Measurements from ENCODE around the gene ATP2B2.

ATP2B2 gene

GRCh38 chr3:10432931-10433330 lies 72.5 kb downstream of the ATP2B2 start:
- no peaks in the 10 kb centered on the region for H3K79me2 ChIP-seq (ENCODE audit: insufficient read depth, low read length)
- H3K27ac ChIP-seq (ENCODE audit: low read length), result no peak overlapping the region
- no peaks in the 10 kb centered on the region for H3K4me1 ChIP-seq (ENCODE audit: insufficient read depth, low read length)
- H3K4me3 ChIP-seq (ENCODE audit: low read depth in 1 of 2, low read length in 2 of 2), result no peak overlapping the region
- no peaks in the 10 kb centered on the region for H3K9me3 ChIP-seq (ENCODE audit: insufficient read depth, low read length, severe bottlenecking)
- H4K20me1 ChIP-seq (ENCODE audit: insufficient read depth, low read length), result no peaks in the 10 kb centered on the region
- H2AFZ ChIP-seq (ENCODE audit: low read depth, low read length), result no peak overlapping the region
- H3K27me3 ChIP-seq (ENCODE audit: insufficient read depth, low read length, poor library complexity), result no peaks in the 10 kb centered on the region
- TF ChIP-seq EZH2 (IDR thresholded peaks at IDR 0.05; ENCODE audit: borderline replicate concordance, low read depth, low read length, severe bottlenecking) (no peak), CTCF (IDR thresholded peaks at IDR 0.05; ENCODE audit: borderline replicate concordance, extremely low read depth, low read length, poor library complexity, severe bottlenecking) (no peak)
- DNase-seq (no peak), ATAC-seq (ENCODE audit: insufficient read depth, low read depth) (no peak)
- no peak overlapping the region for H3K4me2 ChIP-seq (ENCODE audit: insufficient read depth, low read length)
- no peaks in the 10 kb centered on the region for H3K36me3 ChIP-seq (ENCODE audit: insufficient read depth, low read length)
- no peak overlapping the region for H3K9ac ChIP-seq (ENCODE audit: low read depth, low read length)

GRCh38 chr3:10432156-10432845 lies 73.1 kb downstream of the ATP2B2 start:
- no peak overlapping the region for H2AFZ ChIP-seq (ENCODE audit: low read depth, low read length)
- no peaks in the 10 kb centered on the region for H3K79me2 ChIP-seq (ENCODE audit: insufficient read depth, low read length)
- no peaks in the 10 kb centered on the region for H3K27me3 ChIP-seq (ENCODE audit: insufficient read depth, low read length, poor library complexity)
- TF ChIP-seq CTCF (IDR thresholded peaks at IDR 0.05; ENCODE audit: borderline replicate concordance, extremely low read depth, low read length, poor library complexity, severe bottlenecking), result no peak
- no peak for TF ChIP-seq EZH2 (IDR thresholded peaks at IDR 0.05; ENCODE audit: borderline replicate concordance, low read depth, low read length, severe bottlenecking)
- no peaks in the 10 kb centered on the region for H4K20me1 ChIP-seq (ENCODE audit: insufficient read depth, low read length)
- H3K9me3 ChIP-seq (ENCODE audit: insufficient read depth, low read length, severe bottlenecking), result no peaks in the 10 kb centered on the region
- ATAC-seq (ENCODE audit: insufficient read depth, low read depth), result no peak
- DNase-seq, result no peak
- H3K36me3 ChIP-seq (ENCODE audit: insufficient read depth, low read length), result no peaks in the 10 kb centered on the region
- H3K27ac ChIP-seq (ENCODE audit: low read length), result no peak overlapping the region
- H3K4me2 ChIP-seq (ENCODE audit: insufficient read depth, low read length), result no peak overlapping the region
- no peaks in the 10 kb centered on the region for H3K4me1 ChIP-seq (ENCODE audit: insufficient read depth, low read length)
- no peak overlapping the region for H3K9ac ChIP-seq (ENCODE audit: low read depth, low read length)
- no peak overlapping the region for H3K4me3 ChIP-seq (ENCODE audit: low read depth in 1 of 2, low read length in 2 of 2)

GRCh38 chr3:10430805-10431204 lies 74.6 kb downstream of the ATP2B2 start:
- Histone ChIP-seq H3K9me3 (ENCODE audit: insufficient read depth, low read length, severe bottlenecking) (no peaks in the 10 kb centered on the region), H3K27me3 (ENCODE audit: insufficient read depth, low read length, poor library complexity) (no peaks in the 10 kb centered on the region), H2AFZ (ENCODE audit: low read depth, low read length) (no peak overlapping the region), H3K36me3 (ENCODE audit: insufficient read depth, low read length) (no peaks in the 10 kb centered on the region), H3K9ac (ENCODE audit: low read depth, low read length) (no peak overlapping the region), H3K4me1 (ENCODE audit: insufficient read depth, low read length) (no peaks in the 10 kb centered on the region), H3K4me2 (ENCODE audit: insufficient read depth, low read length) (no peak overlapping the region), H3K79me2 (ENCODE audit: insufficient read depth, low read length) (no peaks in the 10 kb centered on the region), H3K4me3 (ENCODE audit: low read depth in 1 of 2, low read length in 2 of 2) (no peak overlapping the region), H3K27ac (ENCODE audit: low read length) (no peak overlapping the region), H4K20me1 (ENCODE audit: insufficient read depth, low read length) (no peaks in the 10 kb centered on the region)
- TF ChIP-seq EZH2 (IDR thresholded peaks at IDR 0.05; ENCODE audit: borderline replicate concordance, low read depth, low read length, severe bottlenecking) (no peak), CTCF (IDR thresholded peaks at IDR 0.05; ENCODE audit: borderline replicate concordance, extremely low read depth, low read length, poor library complexity, severe bottlenecking) (no peak)
- DNase-seq (no peak), ATAC-seq (ENCODE audit: insufficient read depth, low read depth) (no peak)
